GM23338 (cell line): Measurements from ENCODE around the gene ADGRE3. TPM values are rescaled to one million over a fixed set of nuclear protein-coding genes. Genes with fewer than 3 reads are reported as not detected.

Experiments used
- ATAC-seq: fragments of 200-7000 bp; cut with Tn5 transposase; 3 replicates; pipeline ENCODE4 v1.9.1; 2020
- DNase-seq: peaks from one replicate; pipeline ENCODE4 v3.0.0-alpha.2; 2015; ENCODE audit warnings: low spot score
- H2AFZ ChIP-seq: fragments of 200-600 bp; sonication (generic); 2 replicates; pipeline ENCODE4 v1.8.0; 2016; ENCODE audit warnings: antibody characterized with exemption, mild to moderate bottlenecking, moderate library complexity
- H3F3A ChIP-seq: fragments of 200-600 bp; sonication (generic); replicated peaks from 2 replicates; pipeline ENCODE4 v1.8.0; 2017; ENCODE audit warnings: antibody characterized with exemption, mixed run types, low read depth
- H3K27ac ChIP-seq: fragments of 200-600 bp; sonication (generic); 2 replicates; pipeline ENCODE4 v1.6.1; 2016; ENCODE audit warnings: low read depth
- H3K27me3 ChIP-seq: fragments of 200-600 bp; sonication (generic); 2 replicates; pipeline ENCODE4 v1.8.0; 2016; ENCODE audit warnings: mild to moderate bottlenecking, mixed run types, moderate library complexity; ENCODE audit not compliant: insufficient read depth
- H3K36me3 ChIP-seq: fragments of 200-600 bp; sonication (generic); 2 replicates; pipeline ENCODE4 v1.8.0; 2016; ENCODE audit warnings: mild to moderate bottlenecking; ENCODE audit not compliant: insufficient read depth
- H3K4me1 ChIP-seq: fragments of 200-600 bp; sonication (generic); 2 replicates; pipeline ENCODE4 v1.8.0; 2016; ENCODE audit warnings: mild to moderate bottlenecking, moderate library complexity; ENCODE audit not compliant: insufficient read depth
- H3K4me2 ChIP-seq: fragments of 200-600 bp; sonication (generic); 2 replicates; pipeline ENCODE4 v1.7.1; 2017; ENCODE audit warnings: mixed run types
- H3K4me3 ChIP-seq: fragments of 200-600 bp; sonication (generic); 2 replicates; pipeline ENCODE4 v1.6.1; 2016; ENCODE audit warnings: mixed run types
- H3K79me2 ChIP-seq: fragments of 200-600 bp; sonication (generic); replicated peaks from 2 replicates; pipeline ENCODE4 v1.8.0; 2017; ENCODE audit warnings: mild to moderate bottlenecking; ENCODE audit not compliant: insufficient read depth
- H3K9me2 ChIP-seq: fragments of 200-600 bp; sonication (generic); 2 replicates; pipeline ENCODE4 v1.8.0; 2017; ENCODE audit not compliant: insufficient read depth
- H4K20me1 ChIP-seq: fragments of 200-600 bp; sonication (generic); replicated peaks from 2 replicates; pipeline ENCODE4 v1.8.0; 2017; ENCODE audit warnings: mild to moderate bottlenecking; ENCODE audit not compliant: insufficient read depth
- H3K27ac Mint-ChIP-seq: 2 replicates; pipeline ENCODE4 v1.8.0; 2020; ENCODE audit warnings: inconsistent platforms, mild to moderate bottlenecking, moderate library complexity, mixed read lengths
- H3K27me3 Mint-ChIP-seq: 3 replicates; pipeline ENCODE4 v1.8.0; 2022; ENCODE audit warnings: low read depth, mild to moderate bottlenecking, moderate library complexity, mixed read lengths, inconsistent platforms; ENCODE audit not compliant: insufficient read depth, poor library complexity
- H3K36me3 Mint-ChIP-seq: 3 replicates; pipeline ENCODE4 v1.8.0; 2021; ENCODE audit warnings: low read depth, mild to moderate bottlenecking, inconsistent platforms, moderate library complexity, mixed read lengths
- H3K4me1 Mint-ChIP-seq: 3 replicates; pipeline ENCODE4 v1.8.0; 2020; ENCODE audit warnings: mild to moderate bottlenecking, inconsistent platforms, mixed read lengths
- H3K4me3 Mint-ChIP-seq: 3 replicates; pipeline ENCODE4 v1.8.0; 2021; ENCODE audit warnings: moderate library complexity, mild to moderate bottlenecking, inconsistent platforms, mixed read lengths
- H3K9me3 Mint-ChIP-seq: 3 replicates; pipeline ENCODE4 v1.8.0; 2020; ENCODE audit warnings: moderate library complexity, mild to moderate bottlenecking, inconsistent platforms, mixed read lengths
- CREB1 ChIP-seq: fragments of 250-450 bp; sonication (Bioruptor Pico); IDR thresholded peaks from 2 replicates; pipeline ENCODE4 v1.5.0; 2020; ENCODE audit warnings: low read depth, mild to moderate bottlenecking, moderate library complexity
- CTCF ChIP-seq, 2 experiments: fragments of 200-600 bp in 1 of 2; sonication (generic) in 1 of 2; conservative IDR thresholded peaks; 2 replicates each; pipeline versions ENCODE4 v1.5.1 to v1.6.1; 2016 to 2017; ENCODE audit warnings: antibody characterized with exemption in 2 of 2, low read depth in 2 of 2, mild to moderate bottlenecking in 2 of 2, moderate library complexity in 1 of 2
- ETS1 ChIP-seq: IDR thresholded peaks from 2 replicates; pipeline ENCODE4 v1.6.1; 2016; ENCODE audit warnings: antibody characterized with exemption
- EZH2 ChIP-seq: fragments of 200-600 bp; sonication (generic); IDR thresholded peaks from one replicate; pipeline ENCODE4 v1.8.0; 2017; ENCODE audit warnings: antibody characterized with exemption, mild to moderate bottlenecking, low read depth; ENCODE audit not compliant: unreplicated experiment
- EZH2phosphoT487 ChIP-seq: fragments of 200-600 bp; sonication (generic); IDR thresholded peaks from one replicate; pipeline ENCODE4 v1.8.1; 2018; ENCODE audit warnings: antibody characterized with exemption; ENCODE audit not compliant: unreplicated experiment
- JUNB ChIP-seq: IDR thresholded peaks from one replicate; pipeline ENCODE4 v1.6.1; 2016; ENCODE audit warnings: antibody characterized with exemption; ENCODE audit not compliant: unreplicated experiment
- NANOG ChIP-seq: IDR thresholded peaks from 2 replicates; pipeline ENCODE4 v1.6.1; 2016; ENCODE audit warnings: antibody characterized with exemption, borderline replicate concordance
- POLR2AphosphoS5 ChIP-seq: IDR thresholded peaks from 2 replicates; pipeline ENCODE4 v1.6.1; 2016; ENCODE audit warnings: antibody characterized with exemption, low read depth
- STAT1 ChIP-seq: IDR thresholded peaks from one replicate; pipeline ENCODE4 v1.6.1; 2016; ENCODE audit warnings: antibody characterized with exemption; ENCODE audit not compliant: unreplicated experiment
- ZNF114 ChIP-seq: fragments of 250-450 bp; sonication (Bioruptor Pico); IDR thresholded peaks from 2 replicates; pipeline ENCODE4 v1.5.0; 2020; ENCODE audit warnings: mild to moderate bottlenecking, moderate library complexity
- ZNF331 ChIP-seq: fragments of 250-450 bp; sonication (Bioruptor Pico); IDR thresholded peaks from 2 replicates; pipeline ENCODE4 v1.5.0; 2020; ENCODE audit warnings: low read depth, mild to moderate bottlenecking, moderate library complexity
- ZNF462 ChIP-seq: fragments of 250-450 bp; sonication (Bioruptor Pico); IDR thresholded peaks from 2 replicates; pipeline ENCODE4 v1.5.0; 2020; ENCODE audit warnings: mild to moderate bottlenecking, moderate library complexity
- polyA plus RNA-seq: library from polyadenylated mRNA; unstranded; fragments of >200 nt; fragmentation: Nextera tagmentation; extraction: Ambion mirVana; gene quantifications from 2 replicates; pipeline ENCODE4 v1.2.1, GENCODE V29; 2016
- total RNA-seq: library from RNA; depleted of rRNA; stranded (reverse); fragments of >200 nt; shearing (Covaris generic); gene quantifications from 2 replicates; pipeline ENCODE4 v1.2.3, GENCODE V29; 2014
- TF ChIP-seq, protein P1 (sequence below): IDR thresholded peaks from one replicate; pipeline ENCODE4 v1.6.1; 2018; ENCODE audit warnings: antibody characterized with exemption; ENCODE audit not compliant: unreplicated experiment

Gene ADGRE3
- total and polyA plus RNA-seq, 2 experiments from 2014 or later = not detected

DNA sequence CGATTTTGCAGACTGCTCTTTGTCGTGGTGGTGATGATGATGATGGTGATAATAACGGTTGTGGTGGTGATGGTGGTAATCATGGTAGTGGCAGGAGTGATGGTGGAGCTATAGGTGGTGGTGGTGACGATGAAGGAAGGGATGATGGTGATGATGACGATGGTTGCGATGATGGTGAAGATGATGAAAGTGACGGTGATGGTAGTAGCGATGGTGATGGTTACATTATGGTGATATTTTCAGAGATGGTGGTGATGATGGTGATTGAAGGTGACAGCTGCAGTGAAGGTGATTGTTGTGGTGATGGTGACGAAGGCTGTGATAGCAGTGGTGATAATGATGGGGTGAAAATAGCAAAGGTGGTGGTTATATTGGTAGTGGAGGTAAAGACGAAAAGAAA lies 2.1 kb upstream of the ADGRE3 start:
- ATAC-seq (no peak), DNase-seq (no peak)
- Mint-ChIP-seq H3K27me3 (no peaks in the 10 kb centered on the region), H3K4me1 (no peaks in the 10 kb centered on the region), H3K36me3 (peaks cover 3% of the 10 kb centered on the region; the same call in 2 of the 3 replicates), H3K9me3 (peaks cover 44% of the 10 kb centered on the region), H3K27ac (no peak overlapping the region), H3K4me3 (no peak overlapping the region)
- Histone ChIP-seq H2AFZ (no peak overlapping the region), H4K20me1 (no peaks in the 10 kb centered on the region), H3F3A (no peaks in the 10 kb centered on the region), H3K27ac (no peak overlapping the region), H3K36me3 (no peaks in the 10 kb centered on the region), H3K4me2 (no peak overlapping the region), H3K4me1 (no peaks in the 10 kb centered on the region), H3K79me2 (no peaks in the 10 kb centered on the region), H3K4me3 (no peak overlapping the region), H3K27me3 (no peaks in the 10 kb centered on the region), H3K9me2 (peaks cover 6% of the 10 kb centered on the region)
- TF ChIP-seq CTCF (conservative IDR thresholded peaks at IDR 0.05; ENCODE audit: low read depth in 2 of 2) (no peak), ZNF462 (CRISPR knock-in tag) (no peak), ZNF114 (CRISPR knock-in tag) (no peak), JUNB (no peak), EZH2phosphoT487 (no peak), CREB1 (CRISPR knock-in tag) (no peak), NANOG (no peak), ZNF331 (CRISPR knock-in tag) (no peak), EZH2 (no peak), ETS1 (no peak), STAT1 (no peak), POLR2AphosphoS5 (no peak)
- TF ChIP-seq, protein P1, sequence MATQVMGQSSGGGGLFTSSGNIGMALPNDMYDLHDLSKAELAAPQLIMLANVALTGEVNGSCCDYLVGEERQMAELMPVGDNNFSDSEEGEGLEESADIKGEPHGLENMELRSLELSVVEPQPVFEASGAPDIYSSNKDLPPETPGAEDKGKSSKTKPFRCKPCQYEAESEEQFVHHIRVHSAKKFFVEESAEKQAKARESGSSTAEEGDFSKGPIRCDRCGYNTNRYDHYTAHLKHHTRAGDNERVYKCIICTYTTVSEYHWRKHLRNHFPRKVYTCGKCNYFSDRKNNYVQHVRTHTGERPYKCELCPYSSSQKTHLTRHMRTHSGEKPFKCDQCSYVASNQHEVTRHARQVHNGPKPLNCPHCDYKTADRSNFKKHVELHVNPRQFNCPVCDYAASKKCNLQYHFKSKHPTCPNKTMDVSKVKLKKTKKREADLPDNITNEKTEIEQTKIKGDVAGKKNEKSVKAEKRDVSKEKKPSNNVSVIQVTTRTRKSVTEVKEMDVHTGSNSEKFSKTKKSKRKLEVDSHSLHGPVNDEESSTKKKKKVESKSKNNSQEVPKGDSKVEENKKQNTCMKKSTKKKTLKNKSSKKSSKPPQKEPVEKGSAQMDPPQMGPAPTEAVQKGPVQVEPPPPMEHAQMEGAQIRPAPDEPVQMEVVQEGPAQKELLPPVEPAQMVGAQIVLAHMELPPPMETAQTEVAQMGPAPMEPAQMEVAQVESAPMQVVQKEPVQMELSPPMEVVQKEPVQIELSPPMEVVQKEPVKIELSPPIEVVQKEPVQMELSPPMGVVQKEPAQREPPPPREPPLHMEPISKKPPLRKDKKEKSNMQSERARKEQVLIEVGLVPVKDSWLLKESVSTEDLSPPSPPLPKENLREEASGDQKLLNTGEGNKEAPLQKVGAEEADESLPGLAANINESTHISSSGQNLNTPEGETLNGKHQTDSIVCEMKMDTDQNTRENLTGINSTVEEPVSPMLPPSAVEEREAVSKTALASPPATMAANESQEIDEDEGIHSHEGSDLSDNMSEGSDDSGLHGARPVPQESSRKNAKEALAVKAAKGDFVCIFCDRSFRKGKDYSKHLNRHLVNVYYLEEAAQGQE = no peak
